Loucy (cell line): Measurements from ENCODE around the gene RGS6.
A peak's percentile ranks its signal among the peaks of the same experiment; 100 is the strongest.

Experiments
- H2AFZ ChIP-seq: fragments of 200-600 bp; sonication (generic); 2 replicates; pipeline ENCODE4 v1.6.0; 2016; ENCODE audit warnings: antibody characterized with exemption, mild to moderate bottlenecking, low read length, moderate library complexity
- H3F3A ChIP-seq: fragments of 200-600 bp; 2 replicates; pipeline ENCODE4 v1.6.0; 2016; ENCODE audit warnings: antibody characterized with exemption, low read depth, mild to moderate bottlenecking
- H3K27me3 ChIP-seq: fragments of 200-600 bp; sonication (generic); 2 replicates; pipeline ENCODE4 v1.6.1; 2014; ENCODE audit warnings: low read length, mild to moderate bottlenecking; ENCODE audit not compliant: insufficient read depth, poor library complexity, severe bottlenecking
- H3K36me3 ChIP-seq: fragments of 200-600 bp; sonication (generic); 2 replicates; pipeline ENCODE4 v1.6.1; 2016; ENCODE audit warnings: low read length; ENCODE audit not compliant: insufficient read depth
- H3K4me1 ChIP-seq: fragments of 200-600 bp; sonication (generic); 2 replicates; pipeline ENCODE4 v1.5.1; 2014; ENCODE audit warnings: low read length, mild to moderate bottlenecking; ENCODE audit not compliant: insufficient read depth, poor library complexity, severe bottlenecking
- H3K4me2 ChIP-seq: fragments of 200-600 bp; sonication (generic); 2 replicates; pipeline ENCODE4 v1.6.0; 2014; ENCODE audit warnings: antibody characterized with exemption, low read length, low read depth, mild to moderate bottlenecking; ENCODE audit not compliant: poor library complexity, severe bottlenecking
- H3K4me3 ChIP-seq: fragments of 200-600 bp; sonication (generic); 2 replicates; pipeline ENCODE4 v1.5.1; 2014; ENCODE audit warnings: low read length, mild to moderate bottlenecking, mixed read lengths; ENCODE audit not compliant: poor library complexity, severe bottlenecking
- H3K79me2 ChIP-seq: fragments of 200-600 bp; sonication (generic); 2 replicates; pipeline ENCODE4 v1.6.1; 2014; ENCODE audit warnings: low read length; ENCODE audit not compliant: insufficient read depth
- H3K9ac ChIP-seq: fragments of 200-600 bp; sonication (generic); 2 replicates; pipeline ENCODE4 v1.6.0; 2014; ENCODE audit warnings: mild to moderate bottlenecking, low read depth, low read length, moderate library complexity; ENCODE audit not compliant: poor library complexity, severe bottlenecking
- H3K9me2 ChIP-seq: fragments of 200-600 bp; sonication (generic); replicated peaks from 2 replicates; pipeline ENCODE4 v1.6.1; 2016; ENCODE audit warnings: low read depth, low read length, mixed read lengths
- H3K9me3 ChIP-seq: fragments of 200-600 bp; sonication (generic); 2 replicates; pipeline ENCODE4 v1.6.1; 2014; ENCODE audit warnings: mild to moderate bottlenecking, antibody characterized with exemption, low read length, low read depth; ENCODE audit not compliant: insufficient read depth
- H4K20me1 ChIP-seq: fragments of 200-600 bp; sonication (generic); 2 replicates; pipeline ENCODE4 v1.6.0; 2014; ENCODE audit warnings: antibody characterized with exemption, low read length, mild to moderate bottlenecking; ENCODE audit not compliant: insufficient read depth, poor library complexity, severe bottlenecking
- EZH2phosphoT487 ChIP-seq: fragments of 200-600 bp; IDR thresholded peaks from 2 replicates; pipeline ENCODE4 v1.6.1; 2018; ENCODE audit warnings: antibody characterized with exemption, mild to moderate bottlenecking, moderate library complexity, borderline replicate concordance
- TF ChIP-seq, protein P1 (sequence below): fragments of 200-600 bp; sonication (generic); conservative IDR thresholded peaks from 2 replicates; pipeline ENCODE4 v1.5.1; 2014; ENCODE audit warnings: mild to moderate bottlenecking, antibody characterized with exemption, low read length

Gene RGS6

DNA sequence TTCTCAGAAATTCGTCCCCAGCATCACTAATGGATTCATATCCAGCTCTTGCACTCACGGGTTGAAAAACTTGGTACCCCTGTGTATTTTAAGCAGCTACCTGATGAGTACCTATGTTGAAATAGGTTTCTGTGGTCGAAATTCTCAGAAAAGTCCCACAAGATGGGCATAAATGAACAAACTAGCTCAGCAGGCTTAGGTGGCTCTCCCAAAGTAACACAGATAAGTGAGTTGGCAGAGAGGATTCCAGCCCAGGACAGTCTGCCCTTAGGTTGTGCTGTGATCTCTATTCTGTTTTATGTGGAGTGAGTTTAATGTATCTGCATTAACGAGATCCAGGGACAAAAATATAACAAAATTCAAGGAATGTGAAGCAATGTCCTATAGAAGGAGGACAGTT lies 92.3 kb downstream of the RGS6 start:
- H3K79me2 ChIP-seq = peaks cover 4% of the 10 kb centered on the region; the same call in 1 of the 2 replicates
- H3K4me2 ChIP-seq = peak overlapping the region; percentile 49
- H4K20me1 ChIP-seq = no peaks in the 10 kb centered on the region
- peaks cover 54% of the 10 kb centered on the region for H3K4me1 ChIP-seq
- H3K4me3 ChIP-seq = peak overlapping the region; percentile 21
- no peaks in the 10 kb centered on the region for H3F3A ChIP-seq
- peak overlapping the region; percentile 65 for H3K9ac ChIP-seq
- H3K9me2 ChIP-seq = no peaks in the 10 kb centered on the region
- peak overlapping the region; percentile 2; the same call in 1 of the 2 replicates for H2AFZ ChIP-seq
- no peaks in the 10 kb centered on the region for H3K36me3 ChIP-seq
- H3K9me3 ChIP-seq = no peaks in the 10 kb centered on the region
- H3K27me3 ChIP-seq = no peaks in the 10 kb centered on the region
- TF ChIP-seq EZH2phosphoT487 = no peak
- TF ChIP-seq, protein P1, sequence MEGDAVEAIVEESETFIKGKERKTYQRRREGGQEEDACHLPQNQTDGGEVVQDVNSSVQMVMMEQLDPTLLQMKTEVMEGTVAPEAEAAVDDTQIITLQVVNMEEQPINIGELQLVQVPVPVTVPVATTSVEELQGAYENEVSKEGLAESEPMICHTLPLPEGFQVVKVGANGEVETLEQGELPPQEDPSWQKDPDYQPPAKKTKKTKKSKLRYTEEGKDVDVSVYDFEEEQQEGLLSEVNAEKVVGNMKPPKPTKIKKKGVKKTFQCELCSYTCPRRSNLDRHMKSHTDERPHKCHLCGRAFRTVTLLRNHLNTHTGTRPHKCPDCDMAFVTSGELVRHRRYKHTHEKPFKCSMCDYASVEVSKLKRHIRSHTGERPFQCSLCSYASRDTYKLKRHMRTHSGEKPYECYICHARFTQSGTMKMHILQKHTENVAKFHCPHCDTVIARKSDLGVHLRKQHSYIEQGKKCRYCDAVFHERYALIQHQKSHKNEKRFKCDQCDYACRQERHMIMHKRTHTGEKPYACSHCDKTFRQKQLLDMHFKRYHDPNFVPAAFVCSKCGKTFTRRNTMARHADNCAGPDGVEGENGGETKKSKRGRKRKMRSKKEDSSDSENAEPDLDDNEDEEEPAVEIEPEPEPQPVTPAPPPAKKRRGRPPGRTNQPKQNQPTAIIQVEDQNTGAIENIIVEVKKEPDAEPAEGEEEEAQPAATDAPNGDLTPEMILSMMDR = no peak

DNA sequence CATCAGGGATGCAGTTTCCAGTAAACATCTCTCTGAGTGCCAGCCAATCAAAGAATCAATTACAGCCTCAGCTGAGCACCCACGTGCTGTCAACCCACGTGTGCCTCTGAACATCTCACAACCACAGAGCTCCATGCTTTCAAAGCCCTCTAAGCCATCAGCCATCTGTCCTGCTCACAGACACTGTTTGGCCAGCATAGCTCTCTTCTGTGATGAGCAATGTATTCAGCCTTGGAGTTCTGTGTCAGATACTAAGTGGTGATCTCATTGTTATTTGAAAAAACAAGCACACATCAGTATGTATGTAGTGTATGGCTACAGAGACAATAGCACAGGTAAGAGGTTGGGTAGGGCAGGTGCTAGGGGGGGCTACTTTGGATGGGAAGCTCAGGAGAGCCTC lies 94.3 kb downstream of the RGS6 start:
- Histone ChIP-seq H3K9me3 (peaks cover 4% of the 10 kb centered on the region; the same call in 1 of the 2 replicates), H3K36me3 (no peaks in the 10 kb centered on the region), H3K4me3 (no peak overlapping the region), H3K4me2 (no peak overlapping the region), H3K9me2 (no peaks in the 10 kb centered on the region), H3F3A (no peaks in the 10 kb centered on the region), H2AFZ (no peak overlapping the region), H4K20me1 (no peaks in the 10 kb centered on the region), H3K27me3 (no peaks in the 10 kb centered on the region), H3K9ac (no peak overlapping the region), H3K79me2 (peaks cover 4% of the 10 kb centered on the region; the same call in 1 of the 2 replicates), H3K4me1 (peaks cover 50% of the 10 kb centered on the region)
- TF ChIP-seq, protein P1 = no peak
- TF ChIP-seq EZH2phosphoT487 = no peak

DNA sequence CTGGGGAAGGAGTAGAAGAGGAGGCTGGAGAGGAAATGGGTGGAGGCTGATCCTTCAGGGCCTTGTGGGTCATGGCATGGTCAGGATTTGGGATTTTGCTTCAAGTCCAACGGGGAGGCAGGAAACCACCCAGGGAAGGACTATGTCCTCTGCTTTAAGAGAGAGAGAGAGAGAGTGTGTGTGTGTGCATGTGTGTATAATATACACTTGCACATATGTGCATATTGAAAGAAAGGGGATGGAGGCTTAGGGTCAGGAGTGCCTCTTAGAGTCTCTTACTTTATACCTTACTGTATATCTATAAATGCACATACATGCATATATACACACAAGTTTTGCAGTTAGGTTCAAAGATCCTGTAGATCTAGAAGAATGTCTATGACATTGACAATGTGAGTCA lies 94.8 kb downstream of the RGS6 start:
- Histone ChIP-seq H3K9me2 (no peaks in the 10 kb centered on the region), H3K4me3 (no peak overlapping the region), H3K9me3 (peaks cover 4% of the 10 kb centered on the region; the same call in 1 of the 2 replicates), H4K20me1 (no peaks in the 10 kb centered on the region), H3K4me1 (peaks cover 50% of the 10 kb centered on the region), H3F3A (no peaks in the 10 kb centered on the region), H3K36me3 (no peaks in the 10 kb centered on the region), H3K79me2 (peaks cover 4% of the 10 kb centered on the region; the same call in 1 of the 2 replicates), H3K4me2 (no peak overlapping the region), H2AFZ (no peak overlapping the region), H3K9ac (no peak overlapping the region), H3K27me3 (no peaks in the 10 kb centered on the region)
- TF ChIP-seq, protein P1 = no peak
- TF ChIP-seq EZH2phosphoT487 = no peak
